ENCODE data around the gene CTSH. TPM values are rescaled to one million over a fixed set of nuclear protein-coding genes. Genes with fewer than 3 reads are reported as not detected.
A peak's percentile ranks its signal among the peaks of the same experiment; 100 is the strongest.

Gene CTSH
- total and polyA plus RNA-seq, 2 of the 13 experiments (the other 11 are each of a cell fraction or from before 2014, with no cell fraction given), result 265 to 653 TPM

DNA sequence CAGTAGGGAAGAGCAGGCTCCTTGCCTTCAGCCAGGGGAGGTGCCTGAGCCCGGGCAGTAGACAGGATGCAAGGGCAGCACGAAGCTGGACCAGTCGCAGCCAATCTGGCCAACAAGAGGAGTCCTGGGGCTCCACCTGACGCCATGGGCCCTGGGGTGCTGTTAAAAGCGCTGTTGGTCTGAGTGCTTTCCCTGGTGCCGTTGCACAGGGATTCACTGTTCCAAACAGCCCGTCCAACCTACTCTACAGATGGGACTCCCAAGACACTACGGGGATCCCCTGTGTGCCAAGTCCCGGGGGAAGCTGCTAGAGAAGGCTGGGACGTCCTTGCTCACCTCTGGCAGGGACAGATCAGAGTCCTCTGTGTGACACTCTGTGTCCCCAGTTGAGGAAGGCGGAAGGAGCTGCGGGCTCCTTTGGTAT, 632 bp downstream of the CTSH start:
- H3K9ac ChIP-seq (ENCODE audit: insufficient read depth, low read depth, low read length), result peak overlapping the region; percentile 87
- no peaks in the 10 kb centered on the region for H3K36me3 ChIP-seq (replicated peaks in 1 of 2; ENCODE audit: control insufficient read depth in 1 of 2, insufficient read depth in 2 of 2, low read length in 2 of 2)
- intact Hi-C loops (cut with micrococcal nuclease; ENCODE audit: unreplicated experiment) (loop anchor here (10.0 kb wide), 1 partner anchor 51 kb away; no protein-coding TSS in a partner anchor), in situ Hi-C loops (cut with HindIII; ENCODE audit: extremely low pct_ligation_motif_present, low pct_unique_long_range_greater_than_20kb) (no loop called here)
- no peak for FAIRE-seq
- no peaks in the 10 kb centered on the region for H3K9me3 ChIP-seq (ENCODE audit: low read length)
- H3K27ac ChIP-seq (ENCODE audit: extremely low read length, insufficient read depth, low read length), result peak overlapping the region; percentile 77
- CTCF ChIA-PET (ENCODE audit: low intra/inter-chr PET ratio, low total read pairs), result no interaction called here
- 4% methylated on average over 5 of the region's 12 CpGs for WGBS (ENCODE audit: low lambda C conversion rate)
- H3K79me2 ChIP-seq (ENCODE audit: insufficient read depth, low read length), result peaks cover 27% of the 10 kb centered on the region
- H2AFZ ChIP-seq (ENCODE audit: low read length), result no peak overlapping the region
- no peaks in the 10 kb centered on the region for H4K20me1 ChIP-seq (ENCODE audit: insufficient read depth, low read length)
- ATAC-seq, result peak; percentile 61
- peak overlapping the region; percentile 96 for H3K4me2 ChIP-seq (ENCODE audit: low read depth, low read length)
- H3K4me1 ChIP-seq (ENCODE audit: insufficient read depth, low read length), result peaks cover 55% of the 10 kb centered on the region
- BruUV-seq (replicated peaks), result no TSS peak
- no peak for DNase-seq (ENCODE audit: low spot score)
- peak overlapping the region; percentile 75 to 93 (median 92) for H3K4me3 ChIP-seq (replicated peaks in 1 of 3; ENCODE audit: insufficient read depth in 1 of 3, low read depth in 2 of 3, low read length in 3 of 3)
- POLR2A ChIA-PET, result interaction anchor here (1.1 to 2.6 kb wide), 9 partner anchors 9 to 81 kb away, joined by 3 to 20 read pairs (median 7); no protein-coding TSS in a partner anchor
- H3K27me3 ChIP-seq (ENCODE audit: control insufficient read depth in 1 of 2, insufficient read depth in 2 of 2, low read length in 2 of 2), result no peaks in the 10 kb centered on the region; a peak in 2 of 5 replicates
- TF ChIP-seq TSC22D2 (CRISPR knock-in tag; IDR thresholded peaks at IDR 0.05; ENCODE audit: borderline replicate concordance) (no peak), HOXA3 (CRISPR knock-in tag; IDR thresholded peaks at IDR 0.05) (no peak), KDM2A (CRISPR knock-in tag; IDR thresholded peaks at IDR 0.05; ENCODE audit: borderline replicate concordance, low read depth) (no peak), ZFP62 (CRISPR knock-in tag; IDR thresholded peaks at IDR 0.05) (no peak), ZNF788 (CRISPR knock-in tag; IDR thresholded peaks at IDR 0.05; ENCODE audit: borderline replicate concordance) (0 out of 2 replicates have a peak, but pooled peaks have one; percentile 10), ZNF547 (CRISPR knock-in tag; IDR thresholded peaks at IDR 0.05) (0 out of 2 replicates have a peak, but pooled peaks have one; percentile 3), MBD4 (IDR thresholded peaks at IDR 0.05; ENCODE audit: borderline replicate concordance, low read length) (no peak), PTBP1 (IDR thresholded peaks at IDR 0.05; ENCODE audit: low read depth, low read length, poor library complexity, severe bottlenecking) (peak; percentile 33), ERF (CRISPR knock-in tag; IDR thresholded peaks at IDR 0.05) (no peak), ZNF605 (CRISPR knock-in tag; IDR thresholded peaks at IDR 0.05) (peak; percentile 4; the same call in 1 of the 2 replicates), ZNF207 (IDR thresholded peaks at IDR 0.05; ENCODE audit: borderline replicate concordance) (no peak), NAIF1 (CRISPR knock-in tag; IDR thresholded peaks at IDR 0.05; ENCODE audit: borderline replicate concordance) (0 out of 2 replicates have a peak, but pooled peaks have one; percentile 14), HOXD1 (CRISPR knock-in tag; IDR thresholded peaks at IDR 0.05) (no peak), NFKB2 (CRISPR knock-in tag; IDR thresholded peaks at IDR 0.05; ENCODE audit: borderline replicate concordance) (peak; percentile 9; the same call in 1 of the 2 replicates)
- TF ChIP-seq, protein P1, sequence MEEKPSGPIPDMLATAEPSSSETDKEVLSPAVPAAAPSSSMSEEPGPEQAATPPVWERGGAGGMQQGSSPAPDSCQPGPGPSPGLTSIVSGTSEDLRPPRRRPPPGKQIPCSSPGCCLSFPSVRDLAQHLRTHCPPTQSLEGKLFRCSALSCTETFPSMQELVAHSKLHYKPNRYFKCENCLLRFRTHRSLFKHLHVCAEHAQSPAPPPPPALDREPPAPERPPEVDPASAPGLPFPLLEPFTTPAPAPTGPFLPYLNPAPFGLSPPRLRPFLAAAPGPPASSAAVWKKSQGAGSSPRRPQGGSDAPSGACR (CRISPR knock-in tag; IDR thresholded peaks at IDR 0.05), result 0 out of 2 replicates have a peak, but pooled peaks have one; percentile 2
- TF ChIP-seq, protein P2, sequence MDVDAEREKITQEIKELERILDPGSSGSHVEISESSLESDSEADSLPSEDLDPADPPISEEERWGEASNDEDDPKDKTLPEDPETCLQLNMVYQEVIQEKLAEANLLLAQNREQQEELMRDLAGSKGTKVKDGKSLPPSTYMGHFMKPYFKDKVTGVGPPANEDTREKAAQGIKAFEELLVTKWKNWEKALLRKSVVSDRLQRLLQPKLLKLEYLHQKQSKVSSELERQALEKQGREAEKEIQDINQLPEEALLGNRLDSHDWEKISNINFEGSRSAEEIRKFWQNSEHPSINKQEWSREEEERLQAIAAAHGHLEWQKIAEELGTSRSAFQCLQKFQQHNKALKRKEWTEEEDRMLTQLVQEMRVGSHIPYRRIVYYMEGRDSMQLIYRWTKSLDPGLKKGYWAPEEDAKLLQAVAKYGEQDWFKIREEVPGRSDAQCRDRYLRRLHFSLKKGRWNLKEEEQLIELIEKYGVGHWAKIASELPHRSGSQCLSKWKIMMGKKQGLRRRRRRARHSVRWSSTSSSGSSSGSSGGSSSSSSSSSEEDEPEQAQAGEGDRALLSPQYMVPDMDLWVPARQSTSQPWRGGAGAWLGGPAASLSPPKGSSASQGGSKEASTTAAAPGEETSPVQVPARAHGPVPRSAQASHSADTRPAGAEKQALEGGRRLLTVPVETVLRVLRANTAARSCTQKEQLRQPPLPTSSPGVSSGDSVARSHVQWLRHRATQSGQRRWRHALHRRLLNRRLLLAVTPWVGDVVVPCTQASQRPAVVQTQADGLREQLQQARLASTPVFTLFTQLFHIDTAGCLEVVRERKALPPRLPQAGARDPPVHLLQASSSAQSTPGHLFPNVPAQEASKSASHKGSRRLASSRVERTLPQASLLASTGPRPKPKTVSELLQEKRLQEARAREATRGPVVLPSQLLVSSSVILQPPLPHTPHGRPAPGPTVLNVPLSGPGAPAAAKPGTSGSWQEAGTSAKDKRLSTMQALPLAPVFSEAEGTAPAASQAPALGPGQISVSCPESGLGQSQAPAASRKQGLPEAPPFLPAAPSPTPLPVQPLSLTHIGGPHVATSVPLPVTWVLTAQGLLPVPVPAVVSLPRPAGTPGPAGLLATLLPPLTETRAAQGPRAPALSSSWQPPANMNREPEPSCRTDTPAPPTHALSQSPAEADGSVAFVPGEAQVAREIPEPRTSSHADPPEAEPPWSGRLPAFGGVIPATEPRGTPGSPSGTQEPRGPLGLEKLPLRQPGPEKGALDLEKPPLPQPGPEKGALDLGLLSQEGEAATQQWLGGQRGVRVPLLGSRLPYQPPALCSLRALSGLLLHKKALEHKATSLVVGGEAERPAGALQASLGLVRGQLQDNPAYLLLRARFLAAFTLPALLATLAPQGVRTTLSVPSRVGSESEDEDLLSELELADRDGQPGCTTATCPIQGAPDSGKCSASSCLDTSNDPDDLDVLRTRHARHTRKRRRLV (CRISPR knock-in tag; IDR thresholded peaks at IDR 0.05), result peak; percentile 59; the same call in 1 of the 2 replicates
